ENCODE measurements around the gene ZFR2.

ZFR2 gene

DNA sequence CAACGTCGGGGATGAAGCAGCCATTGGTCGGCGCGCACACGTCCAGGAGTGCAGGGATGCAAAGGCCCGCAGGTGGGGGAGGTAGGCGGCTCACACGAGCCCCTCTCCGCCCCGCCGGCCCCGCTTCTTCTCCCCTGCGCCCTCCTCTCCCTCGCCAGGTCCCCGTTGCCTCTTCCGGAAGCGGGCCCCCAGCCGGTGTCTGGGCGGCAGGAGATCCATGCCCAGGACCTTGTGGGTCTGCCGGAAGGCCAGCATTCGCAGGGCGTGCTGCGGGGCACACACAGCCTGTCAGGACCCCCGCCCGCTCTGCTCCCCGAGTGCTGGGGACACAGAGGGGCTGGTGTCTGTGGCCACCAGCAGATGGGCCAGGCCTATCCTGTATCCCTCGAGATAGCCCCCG lies 63.0 kb downstream of the ZFR2 start:
- ATAC-seq (ENCODE audit: insufficient read depth, low read depth), result no peak
- Histone ChIP-seq H3K9ac (ENCODE audit: low read depth, low read length) (no peak overlapping the region), H3K27ac (ENCODE audit: low read length) (no peak overlapping the region), H3K36me3 (ENCODE audit: insufficient read depth, low read length) (no peaks in the 10 kb centered on the region), H3K4me2 (ENCODE audit: insufficient read depth, low read length) (no peak overlapping the region), H4K20me1 (ENCODE audit: insufficient read depth, low read length) (no peaks in the 10 kb centered on the region), H3K9me3 (ENCODE audit: insufficient read depth, low read length, severe bottlenecking) (no peaks in the 10 kb centered on the region), H3K79me2 (ENCODE audit: insufficient read depth, low read length) (no peaks in the 10 kb centered on the region), H2AFZ (ENCODE audit: low read depth, low read length) (no peak overlapping the region), H3K4me1 (ENCODE audit: insufficient read depth, low read length) (0 out of 2 replicates have a peak, but pooled peaks cover 4% of the 10 kb centered on the region), H3K27me3 (ENCODE audit: insufficient read depth, low read length, poor library complexity) (no peaks in the 10 kb centered on the region), H3K4me3 (ENCODE audit: low read depth in 1 of 2, low read length in 2 of 2) (no peak overlapping the region)
- TF ChIP-seq EZH2 (IDR thresholded peaks at IDR 0.05; ENCODE audit: borderline replicate concordance, low read depth, low read length, severe bottlenecking), result no peak
- TF ChIP-seq, protein P1, sequence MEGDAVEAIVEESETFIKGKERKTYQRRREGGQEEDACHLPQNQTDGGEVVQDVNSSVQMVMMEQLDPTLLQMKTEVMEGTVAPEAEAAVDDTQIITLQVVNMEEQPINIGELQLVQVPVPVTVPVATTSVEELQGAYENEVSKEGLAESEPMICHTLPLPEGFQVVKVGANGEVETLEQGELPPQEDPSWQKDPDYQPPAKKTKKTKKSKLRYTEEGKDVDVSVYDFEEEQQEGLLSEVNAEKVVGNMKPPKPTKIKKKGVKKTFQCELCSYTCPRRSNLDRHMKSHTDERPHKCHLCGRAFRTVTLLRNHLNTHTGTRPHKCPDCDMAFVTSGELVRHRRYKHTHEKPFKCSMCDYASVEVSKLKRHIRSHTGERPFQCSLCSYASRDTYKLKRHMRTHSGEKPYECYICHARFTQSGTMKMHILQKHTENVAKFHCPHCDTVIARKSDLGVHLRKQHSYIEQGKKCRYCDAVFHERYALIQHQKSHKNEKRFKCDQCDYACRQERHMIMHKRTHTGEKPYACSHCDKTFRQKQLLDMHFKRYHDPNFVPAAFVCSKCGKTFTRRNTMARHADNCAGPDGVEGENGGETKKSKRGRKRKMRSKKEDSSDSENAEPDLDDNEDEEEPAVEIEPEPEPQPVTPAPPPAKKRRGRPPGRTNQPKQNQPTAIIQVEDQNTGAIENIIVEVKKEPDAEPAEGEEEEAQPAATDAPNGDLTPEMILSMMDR (IDR thresholded peaks at IDR 0.05; ENCODE audit: borderline replicate concordance, extremely low read depth, low read length, poor library complexity, severe bottlenecking), result no peak
- DNase-seq, result no peak

DNA sequence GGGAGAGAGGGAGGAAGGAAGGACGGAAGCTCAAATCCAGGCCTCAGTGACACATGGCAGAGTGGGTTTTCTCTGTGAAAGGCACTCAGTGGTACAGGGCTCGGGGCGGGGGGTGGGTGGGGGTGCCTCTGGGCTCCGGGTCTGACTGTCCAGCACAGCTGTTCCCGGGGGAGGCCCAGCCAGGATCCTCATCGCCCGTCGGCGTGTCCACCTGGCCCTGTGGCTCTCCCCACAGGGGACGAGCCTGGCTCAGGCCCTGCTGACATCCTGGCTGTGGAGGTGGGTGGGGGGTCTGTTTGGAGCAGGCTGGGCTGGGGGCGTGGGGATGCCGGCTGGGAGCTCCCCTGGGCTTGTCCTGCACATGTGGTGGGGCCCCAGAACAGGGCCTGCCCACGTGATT lies 64.4 kb downstream of the ZFR2 start:
- no peak for TF ChIP-seq EZH2 (IDR thresholded peaks at IDR 0.05; ENCODE audit: borderline replicate concordance, low read depth, low read length, severe bottlenecking)
- TF ChIP-seq, protein P1 (IDR thresholded peaks at IDR 0.05; ENCODE audit: borderline replicate concordance, extremely low read depth, low read length, poor library complexity, severe bottlenecking), result no peak

DNA sequence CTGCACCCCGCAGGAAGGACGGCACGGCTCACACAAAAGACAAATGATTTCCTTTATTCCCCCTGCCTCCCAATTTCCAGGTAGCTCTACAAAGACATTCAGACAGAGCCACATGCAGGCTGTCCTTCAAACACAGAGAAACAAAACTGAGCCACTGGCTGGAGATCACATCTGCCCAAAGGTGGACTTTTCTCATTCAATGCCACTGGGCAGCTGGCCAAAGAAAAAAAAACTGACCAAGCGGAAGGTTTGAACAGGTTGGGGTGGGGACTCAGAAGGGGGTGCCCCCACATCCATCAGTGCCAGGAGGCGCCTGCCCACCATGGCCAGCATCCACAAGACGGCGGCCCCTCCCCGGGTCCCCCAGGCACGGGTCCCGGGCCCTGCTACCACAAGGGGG lies 64.9 kb downstream of the ZFR2 start:
- no peaks in the 10 kb centered on the region for H3K9me3 ChIP-seq (ENCODE audit: insufficient read depth, low read length, severe bottlenecking)
- H3K4me3 ChIP-seq (ENCODE audit: low read depth in 1 of 2, low read length in 2 of 2), result no peak overlapping the region
- H3K27ac ChIP-seq (ENCODE audit: low read length), result no peak overlapping the region
- H3K4me2 ChIP-seq (ENCODE audit: insufficient read depth, low read length), result no peak overlapping the region
- H3K4me1 ChIP-seq (ENCODE audit: insufficient read depth, low read length), result peaks cover 7% of the 10 kb centered on the region; the same call in 1 of the 2 replicates
- TF ChIP-seq, protein P1 (IDR thresholded peaks at IDR 0.05; ENCODE audit: borderline replicate concordance, extremely low read depth, low read length, poor library complexity, severe bottlenecking), result no peak
- no peak for TF ChIP-seq EZH2 (IDR thresholded peaks at IDR 0.05; ENCODE audit: borderline replicate concordance, low read depth, low read length, severe bottlenecking)
- ATAC-seq (ENCODE audit: insufficient read depth, low read depth), result no peak
- H3K36me3 ChIP-seq (ENCODE audit: insufficient read depth, low read length), result no peaks in the 10 kb centered on the region
- H3K9ac ChIP-seq (ENCODE audit: low read depth, low read length), result no peak overlapping the region
- no peak overlapping the region for H2AFZ ChIP-seq (ENCODE audit: low read depth, low read length)
- no peaks in the 10 kb centered on the region for H3K79me2 ChIP-seq (ENCODE audit: insufficient read depth, low read length)
- H4K20me1 ChIP-seq (ENCODE audit: insufficient read depth, low read length), result no peaks in the 10 kb centered on the region
- H3K27me3 ChIP-seq (ENCODE audit: insufficient read depth, low read length, poor library complexity), result no peaks in the 10 kb centered on the region
- DNase-seq, result no peak

More for the DNA sequence above, 64.4 kb downstream of the ZFR2 start:
- Histone ChIP-seq H3K27ac (ENCODE audit: low read length) (no peak overlapping the region), H2AFZ (ENCODE audit: low read depth, low read length) (no peak overlapping the region), H3K4me3 (ENCODE audit: low read depth in 1 of 2, low read length in 2 of 2) (no peak overlapping the region), H4K20me1 (ENCODE audit: insufficient read depth, low read length) (no peaks in the 10 kb centered on the region), H3K4me2 (ENCODE audit: insufficient read depth, low read length) (no peak overlapping the region), H3K4me1 (ENCODE audit: insufficient read depth, low read length) (0 out of 2 replicates have a peak, but pooled peaks cover 4% of the 10 kb centered on the region), H3K9ac (ENCODE audit: low read depth, low read length) (no peak overlapping the region), H3K36me3 (ENCODE audit: insufficient read depth, low read length) (no peaks in the 10 kb centered on the region), H3K79me2 (ENCODE audit: insufficient read depth, low read length) (no peaks in the 10 kb centered on the region), H3K27me3 (ENCODE audit: insufficient read depth, low read length, poor library complexity) (no peaks in the 10 kb centered on the region), H3K9me3 (ENCODE audit: insufficient read depth, low read length, severe bottlenecking) (no peaks in the 10 kb centered on the region)
- ATAC-seq (ENCODE audit: insufficient read depth, low read depth) (no peak), DNase-seq (no peak)

All from DND-41 (cell line).